Liver (tissue), 9 donors: Measurements from ENCODE around the gene PARVB. TPM values are rescaled to one million over a fixed set of nuclear protein-coding genes. Genes with fewer than 3 reads are reported as not detected.

Experiments
- DNase-seq: peaks from one replicate; pipeline ENCODE4 v3.0.0-alpha.2; 2017; ENCODE audit warnings: low spot score
- H3K27ac ChIP-seq, 2 donors: one replicate each; pipeline ENCODE4 v1.7.0; 2013; ENCODE audit warnings: inconsistent platforms in 2 of 2, low read length in 2 of 2, control low read depth in 1 of 2, low read depth in 1 of 2, mild to moderate bottlenecking in 1 of 2
- H3K27me3 ChIP-seq, 4 donors: one replicate each; pipeline versions ENCODE4 v1.6.1 to v1.7.0; 2013; ENCODE audit warnings: low read length in 3 of 4, inconsistent platforms in 1 of 4, mild to moderate bottlenecking in 1 of 4, moderate library complexity in 1 of 4; ENCODE audit not compliant: control insufficient read depth in 4 of 4, insufficient read depth in 4 of 4
- H3K36me3 ChIP-seq, 4 donors: one replicate each; pipeline versions ENCODE4 v1.6.1 to v1.7.0; 2013; ENCODE audit warnings: low read length in 3 of 4, mild to moderate bottlenecking in 3 of 4, low read depth in 1 of 4, moderate library complexity in 1 of 4; ENCODE audit not compliant: control insufficient read depth in 4 of 4, insufficient read depth in 3 of 4
- H3K4me1 ChIP-seq, 4 donors: one replicate each; pipeline versions ENCODE4 v1.6.1 to v1.7.0; 2013; ENCODE audit warnings: low read length in 3 of 4, mild to moderate bottlenecking in 3 of 4, moderate library complexity in 1 of 4; ENCODE audit not compliant: control insufficient read depth in 4 of 4, insufficient read depth in 4 of 4
- H3K4me3 ChIP-seq, 3 donors: one replicate each; pipeline versions ENCODE4 v1.6.1 to v1.7.0; 2013; ENCODE audit warnings: low read length in 3 of 3, control low read depth in 1 of 3, low read depth in 1 of 3, mild to moderate bottlenecking in 1 of 3
- H3K9ac ChIP-seq, 2 donors: one replicate each; pipeline ENCODE4 v1.7.0; 2013; ENCODE audit warnings: low read length in 2 of 2, mild to moderate bottlenecking in 2 of 2, moderate library complexity in 2 of 2, control low read depth in 1 of 2, low read depth in 1 of 2
- H3K9me3 ChIP-seq, 4 donors: one replicate each; pipeline versions ENCODE4 v1.6.1 to v1.7.0; 2013; ENCODE audit warnings: low read length in 3 of 4; ENCODE audit not compliant: control insufficient read depth in 4 of 4
- ATF3 ChIP-seq: IDR thresholded peaks from 2 replicates; pipeline ENCODE4 v1.6.1; 2016; ENCODE audit warnings: antibody characterized with exemption
- CTCF ChIP-seq: fragments of 150-350 bp; IDR thresholded peaks from 2 replicates; pipeline ENCODE4 v1.5.1; 2017; ENCODE audit warnings: improper control_type of control experiment, low read depth, low read length; ENCODE audit not compliant: missing input control
- EGR1 ChIP-seq, 2 donors: IDR thresholded peaks; 2 replicates each; pipeline ENCODE4 v1.6.1; 2016 to 2018; ENCODE audit warnings: antibody characterized with exemption in 2 of 2, low read depth in 2 of 2
- FOXA1 ChIP-seq: IDR thresholded peaks from 2 replicates; pipeline ENCODE4 v1.6.1; 2016; ENCODE audit warnings: antibody characterized with exemption
- FOXA2 ChIP-seq: IDR thresholded peaks from 2 replicates; pipeline ENCODE4 v1.6.1; 2016; ENCODE audit warnings: antibody characterized with exemption
- GABPA ChIP-seq, 2 donors: IDR thresholded peaks in 1 of 2; conservative IDR thresholded peaks in 1 of 2; 2 replicates each; pipeline ENCODE4 v1.6.1; 2016; ENCODE audit warnings: antibody characterized with exemption in 2 of 2, mild to moderate bottlenecking in 1 of 2, moderate library complexity in 1 of 2
- HNF4A ChIP-seq, 2 donors: conservative IDR thresholded peaks; 2 replicates each; pipeline ENCODE4 v1.6.1; 2016; ENCODE audit warnings: antibody characterized with exemption in 2 of 2, mild to moderate bottlenecking in 2 of 2
- HNF4G ChIP-seq: IDR thresholded peaks from 2 replicates; pipeline ENCODE4 v1.6.1; 2016; ENCODE audit warnings: antibody characterized with exemption
- JUND ChIP-seq, 2 donors: IDR thresholded peaks; 2 replicates each; pipeline ENCODE4 v1.6.1; 2016; ENCODE audit warnings: antibody characterized with exemption in 2 of 2
- MAX ChIP-seq: IDR thresholded peaks from 2 replicates; pipeline ENCODE4 v1.6.1; 2016; ENCODE audit warnings: antibody characterized with exemption
- NR2F2 ChIP-seq: IDR thresholded peaks from 2 replicates; pipeline ENCODE4 v1.6.1; 2016; ENCODE audit warnings: antibody characterized with exemption
- RAD21 ChIP-seq, 2 donors: IDR thresholded peaks; 2 replicates each; pipeline ENCODE4 v1.6.1; 2016; ENCODE audit warnings: antibody characterized with exemption in 2 of 2, mild to moderate bottlenecking in 2 of 2
- REST ChIP-seq: IDR thresholded peaks from 2 replicates; pipeline ENCODE4 v1.6.1; 2016; ENCODE audit warnings: antibody characterized with exemption, mild to moderate bottlenecking
- RXRA ChIP-seq, 2 donors: IDR thresholded peaks; 2 replicates each; pipeline ENCODE4 v1.6.1; 2017 to 2018; ENCODE audit warnings: antibody characterized with exemption in 2 of 2, mild to moderate bottlenecking in 1 of 2
- SP1 ChIP-seq: IDR thresholded peaks from 2 replicates; pipeline ENCODE4 v1.6.1; 2018; ENCODE audit warnings: antibody characterized with exemption, mild to moderate bottlenecking
- TAF1 ChIP-seq: conservative IDR thresholded peaks from 2 replicates; pipeline ENCODE4 v1.6.1; 2016; ENCODE audit warnings: antibody characterized with exemption, mild to moderate bottlenecking
- YY1 ChIP-seq: IDR thresholded peaks from 2 replicates; pipeline ENCODE4 v1.6.1; 2016; ENCODE audit warnings: antibody characterized with exemption, mild to moderate bottlenecking
- WGBS: extraction: QIAGEN DNeasy Blood & Tissue Kit; methylation state at CpG from one replicate; pipeline ENCODE4 v1.1.7; 2013; 5-methylcytosine and 5-hydroxymethylcytosine counted together
- polyA plus RNA-seq, 2 donors: library from polyadenylated mRNA; stranded (reverse) in 1 of 2; unstranded in 1 of 2; fragments of 200-250 nt in 1 of 2; fragments of >200 nt in 1 of 2; fragmentation: Nextera tagmentation in 1 of 2; extraction: Ambion mirVana in 1 of 2; gene quantifications; one replicate each; pipeline versions ENCODE4 v1.2.1 to v1.2.3, GENCODE V29; 2013 to 2015
- total RNA-seq, 2 donors: library from RNA; depleted of rRNA; stranded (reverse); fragments of >200 nt; gene quantifications; one replicate each; pipeline ENCODE4 v1.2.3, GENCODE V29; 2014
- TF ChIP-seq, protein P1 (sequence below): IDR thresholded peaks from 2 replicates; pipeline ENCODE4 v1.6.1; 2016; ENCODE audit warnings: antibody characterized with exemption
- donor health status: healthy.
- donor health status: healthy.
- donor health status: healthy.
- donor health status: healthy.
- donor health status: healthy.

Gene PARVB
- total and polyA plus RNA-seq, 4 donors = 3.2 to 55.5 (median 17.7) TPM

- Histone ChIP-seq H3K36me3 (peaks cover 0 to 2% (median 0%) of the 10 kb centered on the region in 4 donors), H3K9ac (no peak overlapping the region), H3K9me3 (no peaks in the 10 kb centered on the region), H3K4me3 (no peak overlapping the region), H3K27ac (no peak overlapping the region), H3K4me1 (no peaks in the 10 kb centered on the region), H3K27me3 (no peaks in the 10 kb centered on the region)
- TF ChIP-seq HNF4G (no peak), MAX (no peak), REST (no peak), RAD21 (IDR thresholded peaks at IDR 0.05) (no peak), ATF3 (no peak), NR2F2 (no peak), HNF4A (conservative IDR thresholded peaks at IDR 0.05) (no peak), RXRA (IDR thresholded peaks at IDR 0.05) (no peak), SP1 (no peak)
- 97% methylated on average over 2 of the region's 2 CpGs for WGBS
- DNase-seq = no peak
These were observed 84.0 kb downstream of the PARVB start for GRCh38 chr22:44108076-44108475.

- no peak for DNase-seq
- Histone ChIP-seq H3K4me3 (no peak overlapping the region), H3K9me3 (no peaks in the 10 kb centered on the region), H3K9ac (no peak overlapping the region), H3K27me3 (no peaks in the 10 kb centered on the region), H3K27ac (no peak overlapping the region), H3K36me3 (peaks cover 0 to 2% (median 0%) of the 10 kb centered on the region in 4 donors), H3K4me1 (no peaks in the 10 kb centered on the region)
- 87% methylated on average over 14 of the region's 14 CpGs for WGBS
- TF ChIP-seq MAX (no peak), HNF4A (conservative IDR thresholded peaks at IDR 0.05) (no peak), EGR1 (IDR thresholded peaks at IDR 0.05; ENCODE audit: low read depth in 2 of 2) (no peak), RXRA (IDR thresholded peaks at IDR 0.05) (no peak), RAD21 (IDR thresholded peaks at IDR 0.05) (no peak), NR2F2 (no peak), FOXA1 (no peak), YY1 (no peak), CTCF (no peak), REST (no peak), HNF4G (no peak), JUND (IDR thresholded peaks at IDR 0.05) (no peak), ATF3 (no peak), TAF1 (no peak), GABPA (IDR thresholded peaks at IDR 0.05 in 1 of 2, conservative IDR thresholded peaks at IDR 0.05 in 1 of 2) (no peak), FOXA2 (no peak), SP1 (no peak)
- TF ChIP-seq, protein P1, sequence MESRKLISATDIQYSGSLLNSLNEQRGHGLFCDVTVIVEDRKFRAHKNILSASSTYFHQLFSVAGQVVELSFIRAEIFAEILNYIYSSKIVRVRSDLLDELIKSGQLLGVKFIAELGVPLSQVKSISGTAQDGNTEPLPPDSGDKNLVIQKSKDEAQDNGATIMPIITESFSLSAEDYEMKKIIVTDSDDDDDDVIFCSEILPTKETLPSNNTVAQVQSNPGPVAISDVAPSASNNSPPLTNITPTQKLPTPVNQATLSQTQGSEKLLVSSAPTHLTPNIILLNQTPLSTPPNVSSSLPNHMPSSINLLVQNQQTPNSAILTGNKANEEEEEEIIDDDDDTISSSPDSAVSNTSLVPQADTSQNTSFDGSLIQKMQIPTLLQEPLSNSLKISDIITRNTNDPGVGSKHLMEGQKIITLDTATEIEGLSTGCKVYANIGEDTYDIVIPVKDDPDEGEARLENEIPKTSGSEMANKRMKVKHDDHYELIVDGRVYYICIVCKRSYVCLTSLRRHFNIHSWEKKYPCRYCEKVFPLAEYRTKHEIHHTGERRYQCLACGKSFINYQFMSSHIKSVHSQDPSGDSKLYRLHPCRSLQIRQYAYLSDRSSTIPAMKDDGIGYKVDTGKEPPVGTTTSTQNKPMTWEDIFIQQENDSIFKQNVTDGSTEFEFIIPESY = no peak
These were observed 84.8 kb downstream of the PARVB start for GRCh38 chr22:44108806-44109385.
